A673 (cell line): ENCODE data around the gene INAVA.

Source experiments
- EZH2 ChIP-seq: fragments of 200-600 bp; sonication (generic); IDR thresholded peaks from 2 replicates; pipeline ENCODE4 v1.6.1; 2017; ENCODE audit warnings: borderline replicate concordance, low read depth, mild to moderate bottlenecking, mixed read lengths, antibody characterized with exemption, low read length; ENCODE audit not compliant: poor library complexity, severe bottlenecking
- TF ChIP-seq, protein P1 (sequence below): fragments of 300-800, 200-600 bp; sonication (generic); conservative IDR thresholded peaks from 2 replicates; pipeline ENCODE4 v1.5.1; 2017; ENCODE audit warnings: low read depth, mild to moderate bottlenecking, antibody characterized with exemption, low read length, moderate library complexity, mixed read lengths

DNA sequence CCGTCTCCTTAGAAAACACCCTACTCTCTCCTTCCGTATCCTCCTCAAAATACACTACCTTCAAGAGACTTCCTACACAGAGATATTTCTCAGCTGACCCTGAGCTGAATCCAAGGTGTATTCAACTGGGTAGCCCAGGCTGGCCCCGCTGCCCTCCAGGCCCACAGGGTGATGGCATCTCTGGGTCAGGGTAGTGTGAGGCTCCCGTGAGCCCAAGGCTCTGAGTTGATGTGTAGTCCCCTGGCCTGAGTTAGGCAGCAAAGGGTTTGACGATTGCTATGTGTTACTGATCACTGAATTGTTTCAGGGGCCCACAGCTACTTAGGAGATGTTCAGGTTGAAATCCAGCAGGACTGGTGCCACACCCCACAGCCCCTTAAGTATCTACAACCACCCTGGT lies 6.7 kb downstream of the INAVA start:
- TF ChIP-seq, protein P1, sequence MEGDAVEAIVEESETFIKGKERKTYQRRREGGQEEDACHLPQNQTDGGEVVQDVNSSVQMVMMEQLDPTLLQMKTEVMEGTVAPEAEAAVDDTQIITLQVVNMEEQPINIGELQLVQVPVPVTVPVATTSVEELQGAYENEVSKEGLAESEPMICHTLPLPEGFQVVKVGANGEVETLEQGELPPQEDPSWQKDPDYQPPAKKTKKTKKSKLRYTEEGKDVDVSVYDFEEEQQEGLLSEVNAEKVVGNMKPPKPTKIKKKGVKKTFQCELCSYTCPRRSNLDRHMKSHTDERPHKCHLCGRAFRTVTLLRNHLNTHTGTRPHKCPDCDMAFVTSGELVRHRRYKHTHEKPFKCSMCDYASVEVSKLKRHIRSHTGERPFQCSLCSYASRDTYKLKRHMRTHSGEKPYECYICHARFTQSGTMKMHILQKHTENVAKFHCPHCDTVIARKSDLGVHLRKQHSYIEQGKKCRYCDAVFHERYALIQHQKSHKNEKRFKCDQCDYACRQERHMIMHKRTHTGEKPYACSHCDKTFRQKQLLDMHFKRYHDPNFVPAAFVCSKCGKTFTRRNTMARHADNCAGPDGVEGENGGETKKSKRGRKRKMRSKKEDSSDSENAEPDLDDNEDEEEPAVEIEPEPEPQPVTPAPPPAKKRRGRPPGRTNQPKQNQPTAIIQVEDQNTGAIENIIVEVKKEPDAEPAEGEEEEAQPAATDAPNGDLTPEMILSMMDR = no peak
- TF ChIP-seq EZH2 = no peak
